ENCODE measurements around the gene CNTD1.

GRCh38 chr17:42803074-42803883 is 4.6 kb downstream of the CNTD1 start:
- TF ChIP-seq GATA3 (IDR thresholded peaks at IDR 0.05; ENCODE audit: low read depth, low read length): no peak
- TF ChIP-seq GATA2 (IDR thresholded peaks at IDR 0.05; ENCODE audit: low read depth, low read length): no peak
